Neural progenitor cell (in vitro differentiated cells): ENCODE data around the gene GCN1. TPM values are rescaled to one million over a fixed set of nuclear protein-coding genes. Genes with fewer than 3 reads are reported as not detected.

Experiments
- DNase-seq: peaks from one replicate; pipeline ENCODE4 v3.0.0-alpha.2; 2016; ENCODE audit warnings: low spot score
- H2AFZ ChIP-seq: fragments of 200-600 bp; sonication (generic); replicated peaks from 2 replicates; pipeline ENCODE4 v1.6.1; 2016; ENCODE audit warnings: antibody characterized with exemption
- H3F3A ChIP-seq: fragments of 200-600 bp; sonication (generic); 2 replicates; pipeline ENCODE4 v1.6.1; 2016; ENCODE audit warnings: antibody characterized with exemption, low read depth
- H3K27ac ChIP-seq: fragments of 200-600 bp; sonication (generic); 2 replicates; pipeline ENCODE4 v1.5.1; 2016; ENCODE audit warnings: mild to moderate bottlenecking
- H3K27me3 ChIP-seq: fragments of 200-600 bp; sonication (generic); 2 replicates; pipeline ENCODE4 v1.6.1; 2016; ENCODE audit warnings: mild to moderate bottlenecking, moderate library complexity
- H3K36me3 ChIP-seq: fragments of 200-600 bp; sonication (generic); 2 replicates; pipeline ENCODE4 v1.5.1; 2016
- H3K4me1 ChIP-seq: fragments of 200-600 bp; sonication (generic); 2 replicates; pipeline ENCODE4 v1.6.1; 2016; ENCODE audit warnings: mixed run types
- H3K4me2 ChIP-seq: fragments of 200-600 bp; sonication (generic); 2 replicates; pipeline ENCODE4 v1.6.1; 2016
- H3K4me3 ChIP-seq: fragments of 200-600 bp; sonication (generic); 2 replicates; pipeline ENCODE4 v1.5.1; 2016
- H3K79me2 ChIP-seq: fragments of 200-600 bp; sonication (generic); 2 replicates; pipeline ENCODE4 v1.6.1; 2016; ENCODE audit warnings: low read depth
- H3K9ac ChIP-seq: fragments of 200-600 bp; sonication (generic); 2 replicates; pipeline ENCODE4 v1.6.1; 2016
- H3K9me3 ChIP-seq: fragments of 200-600 bp; sonication (generic); 2 replicates; pipeline ENCODE4 v1.5.1; 2016; ENCODE audit warnings: low read depth
- H4K20me1 ChIP-seq: fragments of 200-600 bp; sonication (generic); 2 replicates; pipeline ENCODE4 v1.6.1; 2016; ENCODE audit warnings: low read depth
- H3K27ac Mint-ChIP-seq: 3 replicates; pipeline ENCODE4 v1.8.0; 2021; ENCODE audit warnings: mixed read lengths
- H3K27me3 Mint-ChIP-seq: 2 replicates; pipeline ENCODE4 v1.8.0; 2022; ENCODE audit warnings: low read depth, mild to moderate bottlenecking, inconsistent platforms, moderate library complexity, mixed read lengths; ENCODE audit not compliant: insufficient read depth
- H3K36me3 Mint-ChIP-seq: 3 replicates; pipeline ENCODE4 v1.8.0; 2021; ENCODE audit warnings: mixed read lengths
- H3K4me1 Mint-ChIP-seq: 3 replicates; pipeline ENCODE4 v1.8.0; 2021; ENCODE audit warnings: mixed read lengths
- H3K4me3 Mint-ChIP-seq: 3 replicates; pipeline ENCODE4 v1.8.0; 2021; ENCODE audit warnings: mild to moderate bottlenecking, moderate library complexity, mixed read lengths
- H3K9me3 Mint-ChIP-seq: 3 replicates; pipeline ENCODE4 v1.8.0; 2020; ENCODE audit warnings: mixed read lengths
- CTCF ChIP-seq: fragments of 200-600 bp; sonication (generic); IDR thresholded peaks from 2 replicates; pipeline ENCODE4 v1.5.1; 2017; ENCODE audit warnings: antibody characterized with exemption, mild to moderate bottlenecking
- EZH2 ChIP-seq: fragments of 200-600 bp; sonication (generic); IDR thresholded peaks from 2 replicates; pipeline ENCODE4 v1.6.1; 2017; ENCODE audit warnings: antibody characterized with exemption, mild to moderate bottlenecking, moderate library complexity
- EZH2phosphoT487 ChIP-seq: fragments of 200-600 bp; sonication (generic); IDR thresholded peaks from 2 replicates; pipeline ENCODE4 v1.6.1; 2017; ENCODE audit warnings: antibody characterized with exemption
- total RNA-seq: library from RNA; depleted of rRNA; stranded (reverse); fragments of >200 nt; gene quantifications from 2 replicates; pipeline ENCODE4 v1.2.3, GENCODE V29; 2015; ENCODE audit warnings: low replicate concordance

Gene GCN1
- total RNA-seq, 1 donor from 2014 or later: 60.9 TPM

GRCh38 chr12:120158351-120158750, 36.2 kb downstream of the GCN1 start:
- no peaks in the 10 kb centered on the region for H3F3A ChIP-seq
- no peaks in the 10 kb centered on the region for H4K20me1 ChIP-seq
- Mint-ChIP-seq H3K36me3 (peaks cover 37% of the 10 kb centered on the region), H3K9me3 (no peaks in the 10 kb centered on the region), H3K27me3 (no peaks in the 10 kb centered on the region), H3K4me1 (no peaks in the 10 kb centered on the region), H3K27ac (no peak overlapping the region), H3K4me3 (no peak overlapping the region)
- H3K27ac ChIP-seq: no peak overlapping the region
- no peak overlapping the region for H3K9ac ChIP-seq
- no peak for TF ChIP-seq EZH2
- TF ChIP-seq CTCF: no peak
- no peak for TF ChIP-seq EZH2phosphoT487
- H3K4me1 ChIP-seq: no peaks in the 10 kb centered on the region
- no peaks in the 10 kb centered on the region for H3K79me2 ChIP-seq
- no peak overlapping the region for H2AFZ ChIP-seq
- no peak overlapping the region for H3K4me3 ChIP-seq
- no peaks in the 10 kb centered on the region for H3K9me3 ChIP-seq
- H3K27me3 ChIP-seq: no peaks in the 10 kb centered on the region
- H3K36me3 ChIP-seq: no peaks in the 10 kb centered on the region
- H3K4me2 ChIP-seq: no peak overlapping the region
- no peak for DNase-seq

- Histone ChIP-seq H3K27ac (no peak overlapping the region), H3K4me1 (no peaks in the 10 kb centered on the region), H3K27me3 (no peaks in the 10 kb centered on the region), H3K36me3 (no peaks in the 10 kb centered on the region), H3K79me2 (no peaks in the 10 kb centered on the region), H2AFZ (no peak overlapping the region), H3K4me2 (no peak overlapping the region), H4K20me1 (no peaks in the 10 kb centered on the region), H3K4me3 (no peak overlapping the region), H3K9me3 (no peaks in the 10 kb centered on the region), H3K9ac (no peak overlapping the region), H3F3A (no peaks in the 10 kb centered on the region)
- no peak overlapping the region for H3K27ac Mint-ChIP-seq
- H3K9me3 Mint-ChIP-seq: no peaks in the 10 kb centered on the region
- H3K4me1 Mint-ChIP-seq: no peaks in the 10 kb centered on the region
- H3K27me3 Mint-ChIP-seq: no peaks in the 10 kb centered on the region
- no peak overlapping the region for H3K4me3 Mint-ChIP-seq
- no peak for DNase-seq
- TF ChIP-seq CTCF (no peak), EZH2 (no peak), EZH2phosphoT487 (no peak)
- peaks cover 38% of the 10 kb centered on the region for H3K36me3 Mint-ChIP-seq
Measured at GRCh38 chr12:120157678-120158077, 36.8 kb downstream of the GCN1 start.

- no peak overlapping the region for H3K4me3 Mint-ChIP-seq
- no peaks in the 10 kb centered on the region for H3K9me3 ChIP-seq
- no peaks in the 10 kb centered on the region for H3K27me3 ChIP-seq
- no peak overlapping the region for H3K27ac ChIP-seq
- no peak overlapping the region for H3K9ac ChIP-seq
- no peak overlapping the region for H3K4me3 ChIP-seq
- H3K9me3 Mint-ChIP-seq: no peaks in the 10 kb centered on the region
- H3K36me3 ChIP-seq: no peaks in the 10 kb centered on the region
- H3F3A ChIP-seq: no peaks in the 10 kb centered on the region
- H2AFZ ChIP-seq: no peak overlapping the region
- no peaks in the 10 kb centered on the region for H3K4me1 ChIP-seq
- H3K4me2 ChIP-seq: no peak overlapping the region
- H3K36me3 Mint-ChIP-seq: peaks cover 37% of the 10 kb centered on the region
- H4K20me1 ChIP-seq: no peaks in the 10 kb centered on the region
- H3K27me3 Mint-ChIP-seq: no peaks in the 10 kb centered on the region
- no peak overlapping the region for H3K27ac Mint-ChIP-seq
- no peaks in the 10 kb centered on the region for H3K4me1 Mint-ChIP-seq
- no peak for DNase-seq
- no peak for TF ChIP-seq CTCF
- TF ChIP-seq EZH2: no peak
- no peak for TF ChIP-seq EZH2phosphoT487
- no peaks in the 10 kb centered on the region for H3K79me2 ChIP-seq
Measured at GRCh38 chr12:120156315-120157259, 37.9 kb downstream of the GCN1 start.
